AG10803 (cell line): ENCODE results near the gene GBP5.
"Not testable (repeated sequence)": the region's sequence is repeated elsewhere in the genome, so short reads cannot be mapped to it uniquely, and the experiment has no call there.

ENCODE experiments used
- DNase-seq: peaks from one replicate; pipeline ENCODE4 v3.0.0; 2010; ENCODE audit warnings: low read depth
- H3K4me3 ChIP-seq: 2 replicates; pipeline ENCODE4 v1.5.1; 2011; ENCODE audit warnings: mild to moderate bottlenecking, low read length, control low read depth
- CTCF ChIP-seq: conservative IDR thresholded peaks from 2 replicates; pipeline ENCODE4 v1.5.1; 2011; ENCODE audit warnings: mild to moderate bottlenecking, low read length, control low read depth, inconsistent platforms

GBP5 gene

GRCh38 chr1:89291276-89291675, 18.6 kb upstream of the GBP5 start:
- TF ChIP-seq CTCF = no peak
- no peak overlapping the region for H3K4me3 ChIP-seq
- no peak for DNase-seq

DNA sequence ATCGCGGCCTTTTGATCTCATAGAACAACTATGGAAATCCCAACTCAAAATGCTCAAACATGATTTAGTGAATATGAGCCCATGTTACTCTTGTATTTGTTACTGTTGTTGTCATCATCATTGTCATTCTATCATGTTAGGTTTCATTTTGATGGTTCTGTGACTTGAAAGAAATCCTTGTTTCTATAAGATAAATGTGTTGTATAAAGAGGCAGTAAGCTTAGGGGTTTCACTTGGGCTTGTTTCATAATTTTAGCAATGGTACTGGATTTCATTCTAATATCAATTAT, 15.3 kb upstream of the GBP5 start:
- no peak for TF ChIP-seq CTCF
- H3K4me3 ChIP-seq = no peak overlapping the region
- DNase-seq = no peak

- no peak for TF ChIP-seq CTCF
- DNase-seq = no peak
- no peak overlapping the region for H3K4me3 ChIP-seq
Observed at GRCh38 chr1:89287181-89288050, 14.8 kb upstream of the GBP5 start.

- DNase-seq = no peak
- TF ChIP-seq CTCF = no peak
- no peak overlapping the region for H3K4me3 ChIP-seq
Observed at GRCh38 chr1:89286549-89287180, 14.0 kb upstream of the GBP5 start.

DNA sequence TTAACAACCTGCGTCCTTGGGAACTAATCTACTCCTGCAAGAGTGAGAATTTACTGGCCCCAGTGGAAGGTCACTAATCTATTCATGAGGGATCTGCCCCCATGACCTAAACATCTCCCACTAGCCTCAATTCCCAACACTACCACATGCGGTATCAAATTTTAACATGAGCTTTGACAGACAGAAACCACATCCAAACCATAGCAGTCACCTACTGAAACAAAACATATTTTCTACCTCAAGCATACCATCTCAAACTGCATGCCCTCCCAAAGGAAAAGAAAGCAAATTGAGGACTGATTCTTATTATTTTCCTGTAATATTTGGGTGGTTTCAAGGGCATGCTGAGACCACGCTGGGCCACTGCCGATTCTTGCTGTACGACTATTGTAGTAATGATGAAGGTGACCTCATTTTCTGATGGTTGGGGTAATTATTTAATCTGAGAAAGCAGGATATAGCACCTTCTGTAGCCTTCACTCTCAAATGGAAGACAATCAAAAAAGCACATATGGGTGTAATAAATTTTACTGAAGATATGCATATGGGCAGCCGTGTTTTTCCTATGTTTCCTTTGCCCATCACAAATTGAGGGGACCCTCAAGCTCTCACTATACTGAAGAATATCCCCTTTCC, 13.2 kb upstream of the GBP5 start:
- no peak overlapping the region for H3K4me3 ChIP-seq
- TF ChIP-seq CTCF = no peak
- DNase-seq = no peak

- not testable (repeated sequence) for DNase-seq, H3K4me3 ChIP-seq
Observed at GRCh38 chr1:89284078-89284763, 11.6 kb upstream of the GBP5 start.

GRCh38 chr1:89280766-89281165, 8.1 kb upstream of the GBP5 start:
- no peak overlapping the region for H3K4me3 ChIP-seq
- no peak for DNase-seq
- TF ChIP-seq CTCF = no peak
